HG03575 (cell line): Measurements from ENCODE around the gene ANKLE1.
"Not testable (repeated sequence)": the region's sequence is repeated elsewhere in the genome, so short reads cannot be mapped to it uniquely, and the experiment has no call there.

Experiments used
- ATAC-seq: cut with Tn5 transposase; IDR thresholded peaks from one replicate; pipeline ENCODE4 v1.9.1; 2021; ENCODE audit not compliant: unreplicated experiment, insufficient number of reproducible peaks, low FRiP score; ENCODE audit errors: extremely low read depth

ANKLE1 gene

DNA sequence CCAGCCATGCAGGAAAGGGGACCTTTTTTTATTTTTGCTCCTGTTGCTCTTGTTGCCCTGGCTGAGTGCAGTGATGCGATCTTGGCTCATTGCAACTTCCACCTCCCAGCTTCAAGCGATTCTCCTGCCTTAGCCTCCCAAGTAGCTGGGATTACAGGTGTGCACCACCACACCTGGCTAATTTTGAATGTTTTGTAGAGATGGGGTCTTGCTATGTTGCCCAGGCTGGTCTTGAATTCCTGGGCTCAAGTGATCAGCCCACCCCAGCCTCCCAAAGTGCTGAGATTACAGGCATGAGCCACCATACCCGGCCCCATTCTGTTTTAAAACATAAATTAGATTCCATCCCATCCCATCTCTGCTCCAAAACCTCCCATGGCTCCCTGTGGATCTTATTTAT, 6.8 kb upstream of the ANKLE1 start:
- ATAC-seq = not testable (repeated sequence)

- no peak for ATAC-seq
These were observed 6.1 kb upstream of the ANKLE1 start for GRCh38 chr19:17275441-17276175.

- no peak for ATAC-seq
These were observed 2.3 kb upstream of the ANKLE1 start for GRCh38 chr19:17279436-17279835.

DNA sequence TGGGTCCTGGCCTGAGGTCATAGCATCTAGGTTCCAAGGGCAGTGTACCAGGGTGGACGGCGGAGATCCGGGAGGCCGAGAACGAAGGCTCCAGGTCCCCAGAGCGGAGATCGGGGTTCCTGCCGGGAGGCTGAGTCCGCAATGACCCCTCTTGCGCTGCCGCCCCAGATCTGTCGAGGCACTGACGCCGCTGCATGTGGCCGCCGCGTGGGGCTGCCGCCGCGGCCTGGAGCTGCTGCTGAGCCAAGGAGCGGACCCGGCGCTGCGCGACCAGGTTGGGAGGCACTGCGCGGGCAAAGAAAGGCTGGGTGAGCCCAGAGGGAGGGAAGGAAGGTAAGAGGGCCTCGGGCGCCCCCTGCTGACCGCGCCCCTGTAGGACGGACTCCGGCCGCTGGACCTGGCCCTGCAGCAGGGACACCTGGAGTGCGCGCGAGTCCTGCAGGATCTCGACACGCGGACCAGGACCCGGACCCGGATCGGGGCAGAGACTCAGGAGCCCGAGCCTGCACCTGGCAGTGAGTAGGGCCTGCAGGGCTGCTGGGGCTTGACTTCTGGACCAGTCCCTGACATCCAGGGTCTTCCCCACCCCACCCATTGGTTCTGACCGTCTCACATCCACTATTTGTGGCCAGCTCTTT, 906 bp downstream of the ANKLE1 start:
- no peak for ATAC-seq

GRCh38 chr19:17283504-17283996, 1.8 kb downstream of the ANKLE1 start:
- no peak for ATAC-seq

- ATAC-seq = no peak
These were observed 3.9 kb downstream of the ANKLE1 start for GRCh38 chr19:17285415-17286135.

DNA sequence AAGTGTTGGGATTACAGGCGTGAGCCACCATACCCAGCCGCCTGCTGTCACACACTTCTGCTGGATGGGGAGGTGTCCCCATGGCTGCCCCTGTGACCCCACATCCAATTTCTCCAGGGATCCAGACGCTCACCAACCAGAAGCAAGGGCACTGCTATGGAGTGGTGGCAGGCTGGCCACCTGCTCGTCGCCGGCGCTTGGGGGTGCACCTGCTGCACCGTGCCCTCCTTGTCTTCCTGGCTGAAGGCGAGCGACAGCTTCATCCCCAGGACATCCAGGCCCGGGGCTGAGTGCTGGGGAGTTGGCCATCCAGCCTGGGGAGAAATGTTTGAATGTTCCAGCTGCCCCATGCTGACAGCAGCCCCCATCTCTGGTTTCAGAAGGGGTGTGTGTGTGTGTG, 4.6 kb downstream of the ANKLE1 start:
- ATAC-seq = no peak

- no peak for ATAC-seq
These were observed 5.1 kb downstream of the ANKLE1 start for GRCh38 chr19:17286752-17287151.

DNA sequence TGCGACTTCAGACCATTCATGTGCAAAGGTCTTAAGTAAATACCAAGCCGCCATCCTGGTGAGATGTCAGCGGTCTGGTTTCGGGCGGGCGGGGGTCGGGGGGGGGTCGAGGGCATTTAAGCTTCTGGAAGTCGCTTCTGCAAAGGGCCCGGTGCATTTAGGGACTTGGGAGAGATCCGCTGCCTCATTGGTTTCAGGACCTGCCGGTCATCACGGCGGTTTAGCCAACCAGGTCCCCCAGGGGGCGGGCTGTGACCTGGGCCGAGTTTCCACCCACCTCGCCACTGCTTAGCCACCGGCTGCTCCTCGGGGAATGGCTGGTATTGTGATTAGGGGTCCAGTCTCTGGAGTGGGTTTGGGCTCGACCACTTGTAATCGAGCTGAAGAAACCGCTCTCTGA, 7.8 kb downstream of the ANKLE1 start:
- ATAC-seq = no peak

DNA sequence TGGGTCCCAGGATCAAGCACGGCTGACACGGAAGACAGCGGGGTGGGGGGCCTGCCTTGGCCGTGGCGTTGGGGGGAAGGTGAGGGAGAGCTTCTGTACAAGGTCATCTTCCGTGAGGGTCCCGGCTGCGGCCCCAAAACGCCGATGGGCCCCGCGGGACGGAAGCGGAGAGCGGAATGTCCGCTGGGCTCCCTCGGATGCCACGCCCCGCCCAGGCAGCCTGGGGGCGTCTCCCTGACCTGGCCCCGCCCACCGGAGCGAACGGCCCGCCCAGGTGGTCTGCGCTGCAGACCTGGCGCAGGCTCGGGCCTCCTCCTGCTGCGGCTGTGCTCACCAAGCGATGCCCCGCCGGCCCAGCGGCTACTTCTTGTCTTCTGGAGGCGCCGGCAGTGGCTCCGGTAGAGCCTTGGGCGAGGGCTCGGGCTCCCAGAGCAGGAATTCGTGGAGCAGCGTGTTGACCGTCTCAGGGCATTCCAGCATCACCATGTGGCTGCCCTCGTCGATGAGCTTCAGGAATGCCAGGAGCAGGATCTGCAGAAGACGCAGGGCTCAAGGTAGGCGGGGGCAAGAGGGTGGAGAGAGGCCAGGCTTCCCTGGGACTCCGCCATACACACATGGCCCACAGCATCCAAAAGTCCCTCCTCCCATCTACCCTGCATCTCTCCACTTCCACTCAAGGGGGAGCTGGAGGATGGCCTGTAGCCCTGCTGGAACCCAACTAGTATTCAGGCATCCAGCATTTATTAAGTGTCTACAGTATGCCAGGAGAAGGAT, 10.8 kb downstream of the ANKLE1 start:
- ATAC-seq = no peak

DNA sequence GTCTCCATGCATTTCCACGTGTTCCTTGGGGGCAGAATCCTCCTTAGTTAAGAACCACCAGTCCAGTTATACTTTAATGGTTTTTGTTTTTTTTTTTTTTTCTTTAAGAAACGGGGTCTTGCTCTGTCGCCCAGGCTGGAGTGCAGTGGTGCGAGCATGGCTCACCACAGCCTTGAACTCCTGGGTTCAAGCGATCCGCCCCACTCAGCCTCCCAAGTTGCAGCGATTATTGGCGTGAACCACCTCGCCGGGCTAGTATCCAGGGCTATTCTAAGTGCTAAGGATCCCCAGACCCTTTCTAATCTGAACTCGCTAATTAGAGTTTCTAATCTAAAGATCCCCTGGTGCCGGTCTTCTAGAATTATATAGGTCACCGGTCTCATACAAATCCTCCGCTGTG, 11.9 kb downstream of the ANKLE1 start:
- no peak for ATAC-seq

- ATAC-seq = no peak
These were observed 12.6 kb downstream of the ANKLE1 start for GRCh38 chr19:17294051-17294891.

DNA sequence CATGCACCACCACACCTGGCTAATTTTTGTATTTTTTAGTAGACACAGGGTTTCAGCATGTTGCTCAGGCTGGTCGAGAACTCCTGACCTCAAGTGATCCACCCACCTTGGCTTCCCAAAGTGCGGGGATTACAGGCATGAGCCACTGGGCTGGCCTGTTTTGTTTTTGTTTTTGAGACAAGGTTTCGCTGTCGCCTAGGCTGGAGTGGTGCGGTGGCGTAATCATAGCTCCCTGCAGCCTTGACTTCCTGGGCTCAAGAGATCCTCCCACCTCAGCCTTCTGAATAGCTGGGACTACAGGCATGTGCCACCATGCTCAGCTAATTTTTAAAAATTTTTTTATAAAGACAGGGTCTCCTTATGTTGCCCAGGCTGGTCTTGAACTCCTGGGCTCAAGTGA, 13.8 kb downstream of the ANKLE1 start:
- ATAC-seq = not testable (repeated sequence)

DNA sequence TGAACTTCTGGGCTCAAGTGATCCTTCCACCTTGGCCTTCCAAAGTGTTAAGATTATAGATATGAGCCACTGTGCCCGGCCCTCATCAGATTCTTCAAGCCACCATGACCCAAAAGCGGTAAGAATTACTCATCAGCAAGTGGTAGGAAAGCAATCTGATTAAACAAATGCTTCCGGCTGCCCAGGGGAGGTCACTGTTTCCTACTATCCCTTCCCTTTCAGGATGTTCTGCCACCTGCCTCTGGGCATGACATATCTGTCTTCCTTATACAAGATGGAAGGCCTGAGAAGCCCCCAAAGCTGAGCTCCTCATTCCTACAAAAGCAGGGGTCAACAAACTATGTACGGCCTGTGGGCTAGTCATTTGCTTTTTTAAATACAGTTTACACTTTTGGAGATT, 14.6 kb downstream of the ANKLE1 start:
- no peak for ATAC-seq

- ATAC-seq = no peak
These were observed 15.3 kb downstream of the ANKLE1 start for GRCh38 chr19:17296976-17297375.

- ATAC-seq = no peak
These were observed 19.4 kb downstream of the ANKLE1 start for GRCh38 chr19:17300992-17301619.

DNA sequence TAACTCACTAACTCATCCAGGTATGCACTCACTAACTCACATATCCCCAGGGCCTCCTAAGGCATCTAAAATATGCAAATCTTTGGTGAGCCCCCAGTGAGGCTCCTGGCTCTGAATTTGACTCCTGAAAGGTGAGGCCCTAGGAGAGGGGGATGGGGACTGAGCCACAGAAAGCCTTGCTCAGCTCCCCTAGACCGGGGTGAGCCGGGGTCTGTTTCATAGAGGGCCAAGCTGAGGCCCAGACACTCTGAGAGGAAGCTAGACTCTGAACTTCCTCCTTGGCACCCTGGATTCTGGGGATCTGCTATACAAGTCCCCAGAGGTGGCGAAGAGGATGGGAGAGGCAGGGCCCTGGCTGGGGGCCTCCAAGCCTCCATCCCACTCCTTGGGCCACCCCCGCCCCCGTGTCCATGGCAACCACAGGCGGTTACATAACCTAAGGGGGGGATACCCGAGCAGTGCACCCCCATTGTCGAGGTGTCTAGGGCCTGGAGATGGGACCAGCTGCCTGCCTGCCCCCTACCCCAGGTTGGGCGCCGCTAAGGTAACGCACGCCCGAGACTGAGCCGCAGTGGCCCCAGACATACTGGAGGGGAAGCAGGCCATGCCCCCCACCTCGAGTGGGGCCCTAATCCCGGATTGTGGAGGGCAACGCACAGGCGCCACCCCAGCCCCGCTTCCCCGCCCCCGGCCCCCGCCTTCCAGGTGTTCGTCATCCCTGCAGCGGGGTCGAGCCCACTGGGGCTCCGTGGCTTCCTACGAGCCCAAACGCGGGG, 20.9 kb downstream of the ANKLE1 start:
- no peak for ATAC-seq
